ENCODE data around the gene TCEAL4.

Gene TCEAL4

DNA sequence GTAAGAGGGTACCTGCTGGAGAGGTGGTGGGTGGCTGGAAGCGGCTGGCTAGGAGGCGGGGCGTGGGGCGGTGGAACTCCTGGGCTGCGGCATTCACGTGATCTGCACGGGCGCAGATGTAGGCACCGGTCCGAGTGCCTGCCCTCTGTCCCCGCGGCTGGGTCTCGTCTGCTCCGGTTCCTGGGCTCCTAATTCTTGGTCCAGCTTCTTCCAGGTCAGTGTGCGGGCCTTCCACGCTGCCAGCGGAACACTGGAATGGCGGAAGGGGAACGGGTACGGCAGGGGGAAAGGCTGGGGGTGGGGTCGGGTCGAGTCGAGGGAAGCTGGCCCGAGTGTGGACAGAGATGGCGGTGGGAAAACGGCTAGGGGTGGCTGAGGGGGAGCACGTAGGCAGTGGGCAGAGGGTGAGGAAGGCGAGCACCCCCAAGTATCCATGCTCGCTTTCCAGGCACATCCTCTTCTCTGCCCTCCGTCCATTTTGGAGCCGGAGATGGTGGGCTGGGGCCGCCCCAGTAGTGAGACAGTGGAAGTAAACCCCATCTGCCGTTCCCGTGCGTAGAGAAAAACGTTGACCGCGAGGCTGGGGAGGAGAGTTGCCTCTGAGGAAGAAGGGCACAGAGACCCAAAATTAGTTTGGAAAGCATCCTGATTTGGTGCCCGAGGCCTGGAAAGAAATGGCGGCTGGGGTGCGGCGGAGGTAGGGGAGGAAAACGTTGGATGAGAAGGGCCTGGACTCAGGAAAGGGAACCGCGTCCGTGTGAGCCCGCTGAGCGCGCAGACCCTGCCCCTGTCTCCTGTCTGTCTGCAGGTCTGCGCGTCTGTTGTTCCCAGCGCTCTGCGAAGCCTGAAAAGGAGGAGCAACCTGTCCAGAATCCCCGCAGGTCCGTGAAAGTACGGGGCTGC lies at the start of gene TCEAL4:
TSS of gene TCEAL4 (plus strand) at position 105 of the 903 bp plus-strand sequence. CDS start 1,161 bp downstream, outside the sequence.
- DNase-seq (ENCODE audit: low spot score), result peak; percentile 51

GRCh38 chrX:103536071-103536470 lies 49.2 kb upstream of the TCEAL4 start:
- no peak for DNase-seq (ENCODE audit: low spot score)

DNA sequence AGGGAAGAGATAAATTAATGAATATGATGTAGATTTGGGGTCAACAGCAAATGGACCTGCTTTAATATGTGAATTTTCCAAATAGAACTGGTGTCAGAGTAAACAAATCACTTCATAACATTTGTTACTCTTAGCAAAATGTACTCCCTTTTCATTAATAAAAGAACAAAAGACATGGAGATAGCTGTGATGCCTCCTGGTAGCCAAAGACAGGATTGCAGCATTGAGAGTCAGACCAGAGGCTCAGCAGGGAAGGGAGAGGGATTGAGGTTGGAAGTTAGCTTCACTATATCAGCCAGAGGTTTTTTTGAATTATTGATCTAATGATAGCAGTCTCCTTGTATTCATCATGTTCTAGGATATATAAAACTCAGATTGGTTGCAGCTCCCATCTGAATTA lies 48.6 kb upstream of the TCEAL4 start:
- DNase-seq (ENCODE audit: low spot score), result no peak

DNA sequence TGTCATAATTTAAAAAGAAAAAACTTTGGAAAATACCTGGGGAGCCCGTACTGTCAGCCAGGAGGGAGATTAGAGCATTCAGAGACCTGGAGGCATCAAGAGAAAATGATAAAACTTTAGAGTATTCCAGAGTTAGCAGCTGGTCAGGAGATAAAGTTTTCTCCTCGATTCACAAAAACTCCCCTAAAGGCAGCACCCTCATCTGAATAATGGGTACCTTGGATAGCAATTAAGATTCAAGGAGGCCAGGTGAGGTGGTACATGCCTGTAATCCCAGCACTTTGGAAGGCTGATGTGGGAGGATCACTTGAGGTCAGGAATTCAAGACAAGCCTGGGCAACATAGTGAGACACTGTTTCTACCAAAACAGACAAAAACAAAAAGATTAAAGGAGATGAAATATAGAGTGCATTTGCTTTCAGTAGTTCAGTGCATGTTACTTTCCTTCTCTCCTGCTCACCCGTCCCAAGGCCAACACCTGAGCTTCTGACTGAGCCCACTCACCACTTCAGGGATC lies 47.4 kb upstream of the TCEAL4 start:
- DNase-seq (ENCODE audit: low spot score), result no peak

DNA sequence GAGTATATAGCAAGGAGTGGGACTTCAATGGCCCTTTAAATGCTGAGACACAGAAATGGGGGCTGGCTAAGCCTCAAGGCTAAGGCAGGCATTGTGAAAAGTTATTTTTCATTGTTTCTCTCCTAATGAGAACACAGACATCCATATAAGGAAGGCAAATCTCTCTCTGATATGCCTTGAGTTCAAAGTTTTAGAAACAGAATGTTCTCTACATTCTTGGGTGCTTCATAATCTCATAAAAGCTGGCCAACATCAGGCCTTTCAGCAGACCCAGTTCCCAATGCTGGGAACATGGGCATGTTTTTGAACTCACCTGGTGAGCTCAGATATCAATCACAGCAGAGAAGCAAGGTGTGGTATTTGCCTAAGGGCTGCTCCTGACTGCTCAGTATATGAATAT lies 46.6 kb upstream of the TCEAL4 start:
- DNase-seq (ENCODE audit: low spot score), result no peak

GRCh38 chrX:103539695-103540094 lies 45.6 kb upstream of the TCEAL4 start:
- no peak for DNase-seq (ENCODE audit: low spot score)

- DNase-seq (ENCODE audit: low spot score), result no peak
These were observed 45.2 kb upstream of the TCEAL4 start for GRCh38 chrX:103540145-103540544.

DNA sequence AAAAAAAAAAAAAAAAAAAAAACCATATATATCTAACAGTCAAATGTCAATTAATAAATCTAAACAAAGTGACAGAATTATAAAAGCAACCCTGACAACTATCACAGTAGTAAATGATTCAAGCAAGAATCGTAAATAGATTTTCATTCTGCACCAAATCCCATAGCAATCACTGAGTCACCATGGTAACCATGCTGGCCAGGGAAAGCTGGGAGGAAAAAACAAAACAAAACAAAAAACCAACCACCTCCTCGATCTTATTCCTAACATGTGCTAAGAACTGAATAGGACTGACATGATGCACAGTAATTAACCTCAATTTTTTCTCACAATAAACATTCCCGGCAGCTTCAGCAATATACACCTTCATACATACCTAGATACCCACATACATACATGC lies 35.4 kb upstream of the TCEAL4 start:
- no peak for DNase-seq (ENCODE audit: low spot score)

GRCh38 chrX:103550415-103551051 lies 34.8 kb upstream of the TCEAL4 start:
- no peak for DNase-seq (ENCODE audit: low spot score)

DNA sequence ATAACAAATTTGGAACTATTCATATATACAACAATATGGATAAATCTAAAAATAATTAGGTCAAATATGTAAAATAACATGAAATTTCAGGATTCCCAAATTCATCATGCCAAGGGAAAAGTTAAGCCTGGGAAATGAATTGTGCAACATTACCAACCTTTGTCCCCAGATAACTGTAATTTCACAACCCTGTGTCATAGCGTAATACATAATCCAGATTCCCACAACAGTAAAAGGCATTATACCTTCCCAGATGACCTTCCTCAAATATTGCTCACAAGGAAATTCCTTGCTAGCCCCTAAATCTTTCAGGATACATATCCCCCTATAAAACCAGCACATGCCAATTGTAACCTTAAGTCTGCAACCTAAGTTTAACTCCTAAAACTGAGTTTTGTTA lies 33.1 kb upstream of the TCEAL4 start:
- no peak for DNase-seq (ENCODE audit: low spot score)

GRCh38 chrX:103554687-103555424 lies 30.5 kb upstream of the TCEAL4 start:
- DNase-seq (ENCODE audit: low spot score), result peak; percentile 37

GRCh38 chrX:103556963-103557612 lies 28.2 kb upstream of the TCEAL4 start:
- no peak for DNase-seq (ENCODE audit: low spot score)

- DNase-seq (ENCODE audit: low spot score), result no peak
These were observed 25.1 kb upstream of the TCEAL4 start for GRCh38 chrX:103560256-103560655.

GRCh38 chrX:103562801-103563200 lies 22.5 kb upstream of the TCEAL4 start:
- DNase-seq (ENCODE audit: low spot score), result no peak

DNA sequence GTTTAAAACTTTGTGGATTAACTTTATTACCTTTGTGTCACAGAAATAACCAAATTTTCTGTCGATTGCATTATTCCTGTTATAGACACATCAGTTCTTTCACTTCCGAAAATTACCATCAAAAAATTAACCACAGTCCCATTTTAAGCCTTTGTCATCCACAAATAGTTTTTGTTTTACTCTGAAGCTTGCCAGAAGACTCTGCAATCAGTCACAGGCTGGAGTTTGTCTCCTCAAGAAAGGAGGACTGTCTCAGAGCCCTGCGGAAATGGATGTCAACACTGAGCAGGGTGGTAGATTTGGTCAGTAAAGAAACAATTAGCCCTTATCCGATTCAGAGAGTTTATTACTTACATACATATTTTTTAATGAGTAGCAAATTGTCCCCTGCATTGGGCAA lies 20.1 kb upstream of the TCEAL4 start:
- DNase-seq (ENCODE audit: low spot score), result no peak

- no peak for DNase-seq (ENCODE audit: low spot score)
These were observed 19.6 kb upstream of the TCEAL4 start for GRCh38 chrX:103565752-103566151.

- no peak for DNase-seq (ENCODE audit: low spot score)
These were observed 14.2 kb upstream of the TCEAL4 start for GRCh38 chrX:103571121-103571520.

DNA sequence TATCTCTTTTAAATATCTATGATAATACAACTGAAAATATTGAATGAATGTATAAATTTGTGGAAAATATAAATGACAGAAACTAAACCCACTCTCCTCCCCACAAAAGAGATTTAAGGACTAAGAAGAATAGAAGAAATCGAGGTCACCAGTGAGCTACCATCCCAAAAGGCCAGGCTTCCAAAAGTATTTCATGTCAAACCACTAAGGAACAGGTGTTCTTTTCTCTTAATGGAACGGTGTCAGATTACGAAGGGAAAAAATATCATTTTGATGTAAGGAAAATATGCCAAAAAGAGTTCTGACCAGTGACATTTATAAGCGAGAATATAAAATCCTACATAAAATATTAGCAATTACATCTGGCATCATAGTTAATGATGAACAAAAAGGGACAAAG lies 13.6 kb upstream of the TCEAL4 start:
- DNase-seq (ENCODE audit: low spot score), result no peak

GRCh38 chrX:103573202-103573601 lies 12.1 kb upstream of the TCEAL4 start:
- no peak for DNase-seq (ENCODE audit: low spot score)

DNA sequence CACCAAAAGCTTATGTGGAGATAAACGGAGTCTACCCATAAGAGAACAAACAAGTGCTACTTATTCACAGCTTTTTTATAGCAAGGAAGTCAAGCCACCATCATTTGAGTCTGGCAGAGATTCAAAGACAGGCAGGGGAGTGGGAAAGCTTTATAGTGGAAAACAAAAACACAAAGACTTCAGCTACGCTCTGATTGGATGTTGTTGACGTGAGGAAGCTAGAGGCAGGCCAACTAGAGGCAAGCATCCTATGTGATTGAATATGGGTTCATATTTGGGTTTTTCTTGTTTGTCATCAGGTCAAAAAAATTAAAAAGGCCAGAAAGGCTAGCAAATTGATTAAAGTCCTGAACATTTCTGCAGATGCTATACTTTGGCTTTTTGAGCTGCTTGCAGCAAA lies 719 bp upstream of the TCEAL4 start:
- DNase-seq (ENCODE audit: low spot score), result no peak

DNA sequence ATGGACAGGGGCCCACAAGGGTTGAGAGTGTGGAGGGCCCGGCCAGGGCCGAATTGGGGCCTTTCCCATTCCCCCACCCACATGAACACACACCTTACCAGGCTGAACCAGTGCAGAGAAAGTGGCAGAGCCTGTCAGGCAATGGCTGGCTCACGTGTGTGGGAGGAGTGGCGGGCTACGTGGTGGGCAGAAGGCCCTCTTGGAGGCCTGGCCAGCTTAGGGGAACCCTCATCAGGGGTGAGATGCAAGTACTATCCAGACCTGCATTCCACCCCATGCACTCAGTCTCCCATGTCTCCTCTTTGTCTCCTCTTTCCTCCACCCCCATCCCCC lies 965 bp downstream of the TCEAL4 start:
- no peak for DNase-seq (ENCODE audit: low spot score)

GRCh38 chrX:103586659-103587058 lies 1.3 kb downstream of the TCEAL4 start:
- no peak for DNase-seq (ENCODE audit: low spot score)

Measured in germinal center (tissue), 1 donor.